HepG2 (cell line): ENCODE data around the gene LPO. TPM values are rescaled to one million over a fixed set of nuclear protein-coding genes. Genes with fewer than 3 reads are reported as not detected.

ENCODE experiments used
- ATAC-seq: fragments of 200-7000 bp; cut with Tn5 transposase; 3 replicates; pipeline ENCODE4 v1.9.1; 2020; ENCODE audit warnings: mild to moderate bottlenecking, moderate library complexity
- BruUV-seq: library from RNA; stranded (reverse); fragments of 400-500 nt; replicated peaks from 2 replicates; lab custom pipeline; 2021; lab: Mats Ljungman, UMichigan
- CTCF ChIA-PET: fragments of 300-600 bp; formaldehyde crosslinking; extraction: SDS; loops from one replicate; lab custom pipeline; 2021; ENCODE audit warnings: low total read pairs, inconsistent platforms, low intra/inter-chr PET ratio; lab: Yijun Ruan, JAX
- POLR2A ChIA-PET: fragments of 350-600 bp; sonication (Branson Sonifier 250); formaldehyde crosslinking; loops from one replicate; lab custom pipeline; 2020; ENCODE audit warnings: antibody characterized with exemption, inconsistent platforms; lab: Yijun Ruan, JAX
- DNase-seq: peaks from one replicate; pipeline ENCODE4 v3.0.0-alpha.2; 2015; ENCODE audit warnings: low spot score
- FAIRE-seq: peaks from 3 replicates; lab custom pipeline; 2011; peaks lifted over from hg19 to GRCh38; lab: Jason Lieb, UNC
- H2AFZ ChIP-seq: one replicate; pipeline ENCODE4 v1.6.1; 2011; ENCODE audit warnings: low read length, inconsistent platforms
- H3K27ac ChIP-seq: fragments of 300-600 bp; 3 replicates; pipeline ENCODE4 v1.8.0; 2011; ENCODE audit warnings: mixed run types, mild to moderate bottlenecking, mixed read lengths, low read length, inconsistent platforms; ENCODE audit not compliant: insufficient read depth; ENCODE audit errors: extremely low read length
- H3K27me3 ChIP-seq, 2 experiments: fragments of 200-600 bp in 1 of 2; 2 replicates in 1 of 2; 3 replicates in 1 of 2; pipeline versions ENCODE4 v1.6.0 to v1.8.0; 2011; ENCODE audit warnings: low read length in 2 of 2, mild to moderate bottlenecking in 2 of 2, moderate library complexity in 2 of 2, inconsistent platforms in 1 of 2; ENCODE audit not compliant: insufficient read depth in 2 of 2, control insufficient read depth in 1 of 2
- H3K36me3 ChIP-seq, 2 experiments: fragments of 200-600 bp in 1 of 2; replicated peaks in 1 of 2; 2 replicates in 1 of 2; 3 replicates in 1 of 2; pipeline versions ENCODE4 v1.5.1 to v1.8.0; 2011; ENCODE audit warnings: low read length in 2 of 2, inconsistent platforms in 1 of 2; ENCODE audit not compliant: insufficient read depth in 2 of 2, control insufficient read depth in 1 of 2
- H3K4me1 ChIP-seq: 2 replicates; pipeline ENCODE4 v1.5.1; 2012; ENCODE audit warnings: low read length, inconsistent platforms; ENCODE audit not compliant: insufficient read depth
- H3K4me2 ChIP-seq: 2 replicates; pipeline ENCODE4 v1.6.0; 2011; ENCODE audit warnings: low read depth, low read length, inconsistent platforms
- H3K4me3 ChIP-seq, 3 experiments: fragments of 200-600 bp in 1 of 3; sonication (generic), shearing (Covaris generic) in 1 of 3; replicated peaks in 1 of 3; 2 replicates each; pipeline ENCODE4 v1.5.1; 2011 to 2016; ENCODE audit warnings: low read length in 3 of 3, inconsistent platforms in 2 of 3, low read depth in 2 of 3, mild to moderate bottlenecking in 2 of 3, control low read depth in 1 of 3, mixed read lengths in 1 of 3; ENCODE audit not compliant: insufficient read depth in 1 of 3
- H3K79me2 ChIP-seq: one replicate; pipeline ENCODE4 v1.6.1; 2011; ENCODE audit warnings: low read length, inconsistent platforms; ENCODE audit not compliant: insufficient read depth
- H3K9ac ChIP-seq: 2 replicates; pipeline ENCODE4 v1.6.0; 2011; ENCODE audit warnings: mild to moderate bottlenecking, low read depth, low read length, inconsistent platforms; ENCODE audit not compliant: insufficient read depth
- H3K9me3 ChIP-seq: 2 replicates; pipeline ENCODE4 v1.5.1; 2012; ENCODE audit warnings: mild to moderate bottlenecking, low read length
- H4K20me1 ChIP-seq: 2 replicates; pipeline ENCODE4 v1.6.0; 2011; ENCODE audit warnings: inconsistent platforms, mild to moderate bottlenecking, low read length, moderate library complexity; ENCODE audit not compliant: insufficient read depth
- CTCF ChIP-seq: sonication (generic); formaldehyde crosslinking; IDR thresholded peaks from 2 replicates; pipeline ENCODE4 v1.5.0; 2020; ENCODE audit warnings: mild to moderate bottlenecking, missing genetic modification reagents, moderate library complexity
- MIER2 ChIP-seq: IDR thresholded peaks from 2 replicates; pipeline ENCODE4 v1.6.1; 2016; ENCODE audit warnings: missing biosample characterization, missing genetic modification reagents
- MYC ChIP-seq: sonication (generic); formaldehyde crosslinking; IDR thresholded peaks from 2 replicates; pipeline ENCODE4 v1.9.0; 2021; ENCODE audit warnings: missing genetic modification reagents, borderline replicate concordance
- PHB2 ChIP-seq: fragments of 450-650 bp; IDR thresholded peaks from 2 replicates; pipeline ENCODE4 v1.6.1; 2018; ENCODE audit not compliant: partially characterized antibody
- RAD21 ChIP-seq: fragments of 450-650 bp; formaldehyde crosslinking; IDR thresholded peaks from 2 replicates; pipeline ENCODE4 v1.5.0; 2020; ENCODE audit warnings: mild to moderate bottlenecking
- SP1 ChIP-seq, 2 experiments: fragments of 450-650 bp in 1 of 2; sonication (generic) in 1 of 2; formaldehyde crosslinking in 1 of 2; IDR thresholded peaks; 2 replicates each; pipeline versions ENCODE4 v1.4.0 to v1.6.1; 2016 to 2020; ENCODE audit warnings: missing genetic modification reagents in 1 of 2
- TARDBP ChIP-seq: sonication (generic); formaldehyde crosslinking; IDR thresholded peaks from 2 replicates; pipeline ENCODE4 v1.8.0; 2022; ENCODE audit warnings: mild to moderate bottlenecking, missing genetic modification reagents
- YY1 ChIP-seq: IDR thresholded peaks from 2 replicates; pipeline ENCODE4 v1.6.1; 2011; ENCODE audit warnings: low read length, low read depth, moderate library complexity, mild to moderate bottlenecking; ENCODE audit not compliant: insufficient read depth, insufficient replicate concordance
- ZNF589 ChIP-seq: sonication (generic); formaldehyde crosslinking; conservative IDR thresholded peaks from 2 replicates; pipeline ENCODE4 v1.8.0; 2022; ENCODE audit warnings: mild to moderate bottlenecking, moderate library complexity, missing genetic modification reagents
- ZNF687 ChIP-seq: sonication (generic); formaldehyde crosslinking; IDR thresholded peaks from 2 replicates; pipeline ENCODE4 v1.5.1; 2020; ENCODE audit warnings: mild to moderate bottlenecking, missing genetic modification reagents, moderate library complexity
- WGBS: methylation state at CpG from one replicate; pipeline ENCODE4 v1.1.6; 2017; ENCODE audit warnings: low lambda C conversion rate; 5-methylcytosine and 5-hydroxymethylcytosine counted together
- in situ Hi-C: cut with HindIII; loops from 2 replicates; pipeline ENCODE4 v1.10.0; 2017; ENCODE audit warnings: low pct_unique_long_range_greater_than_20kb; ENCODE audit not compliant: extremely low pct_ligation_motif_present
- intact Hi-C: fragments of 100-400 bp; cut with micrococcal nuclease; formaldehyde crosslinking; loops from one replicate; pipeline ENCODE4 v1.10.0; 2022; ENCODE audit not compliant: unreplicated experiment
- polyA plus RNA-seq, 8 experiments: library from polyadenylated mRNA; depleted of rRNA in 3 of 8; stranded (reverse) in 7 of 8; unstranded in 1 of 8; fragments of >200 nt; fragmentation: Illumina TruSeq in 4 of 8; extraction: Trizol in 4 of 8; gene quantifications; 2 replicates each; pipeline versions ENCODE4 v1.2.1 to v1.2.3, GENCODE V29; 2011 to 2016; ENCODE audit warnings: low read depth in 4 of 8, missing spikeins in 1 of 8, mixed read lengths in 1 of 8; ENCODE audit not compliant: insufficient read depth in 1 of 8
- total RNA-seq, 5 experiments: library from RNA; depleted of rRNA; stranded (reverse); fragments of >200 nt; fragmentation: Illumina TruSeq; extraction: Trizol; gene quantifications; 2 replicates each; pipeline ENCODE4 v1.2.3, GENCODE V29; 2016; ENCODE audit warnings: low read depth in 1 of 5
- TF ChIP-seq, protein P1 (sequence below): sonication (generic); formaldehyde crosslinking; IDR thresholded peaks from 2 replicates; pipeline ENCODE4 v1.8.0; 2022; ENCODE audit warnings: missing genetic modification reagents, mild to moderate bottlenecking, borderline replicate concordance
- TF ChIP-seq, protein P2 (sequence below): sonication (generic); formaldehyde crosslinking; IDR thresholded peaks from 2 replicates; pipeline ENCODE4 v1.9.0; 2022; ENCODE audit warnings: missing genetic modification reagents, mild to moderate bottlenecking, borderline replicate concordance

The LPO gene
- total and polyA plus RNA-seq, 2 of the 13 experiments (the other 11 are each of a cell fraction or from before 2014, with no cell fraction given) = not detected

- TF ChIP-seq, protein P1, sequence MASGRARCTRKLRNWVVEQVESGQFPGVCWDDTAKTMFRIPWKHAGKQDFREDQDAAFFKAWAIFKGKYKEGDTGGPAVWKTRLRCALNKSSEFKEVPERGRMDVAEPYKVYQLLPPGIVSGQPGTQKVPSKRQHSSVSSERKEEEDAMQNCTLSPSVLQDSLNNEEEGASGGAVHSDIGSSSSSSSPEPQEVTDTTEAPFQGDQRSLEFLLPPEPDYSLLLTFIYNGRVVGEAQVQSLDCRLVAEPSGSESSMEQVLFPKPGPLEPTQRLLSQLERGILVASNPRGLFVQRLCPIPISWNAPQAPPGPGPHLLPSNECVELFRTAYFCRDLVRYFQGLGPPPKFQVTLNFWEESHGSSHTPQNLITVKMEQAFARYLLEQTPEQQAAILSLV (CRISPR knock-in tag) = no peak
- no peak for TF ChIP-seq PHB2
- TF ChIP-seq ZNF589 = no peak
Measured at GRCh38 chr17:58196610-58197009, 41.8 kb upstream of the LPO start (continued).

DNA sequence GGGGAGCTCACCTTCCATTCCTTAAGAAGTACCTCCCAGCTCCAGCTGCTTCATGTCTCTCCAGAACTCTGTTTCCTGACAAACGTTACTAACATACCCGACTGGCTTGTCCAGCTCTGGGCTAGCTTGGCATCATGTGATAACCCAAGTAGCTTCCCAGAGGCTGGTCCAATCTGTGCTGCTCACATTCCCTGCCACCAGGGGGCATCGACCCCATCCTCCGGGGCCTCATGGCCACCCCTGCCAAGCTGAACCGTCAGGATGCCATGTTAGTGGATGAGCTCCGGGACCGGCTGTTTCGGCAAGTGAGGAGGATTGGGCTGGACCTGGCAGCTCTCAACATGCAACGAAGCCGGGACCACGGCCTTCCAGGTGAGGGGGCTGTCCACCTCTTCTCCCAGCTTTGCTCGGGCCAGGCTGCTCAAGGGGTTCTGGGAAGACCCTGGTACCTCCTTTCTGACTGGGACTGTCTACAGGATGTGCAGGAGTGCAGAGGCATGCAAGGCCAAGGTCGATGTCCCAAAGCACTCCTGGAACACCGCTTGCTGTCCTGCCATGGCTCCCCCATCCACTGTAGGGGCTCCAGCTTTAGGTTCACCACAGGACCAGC lies 38.3 kb upstream of the LPO start:
- Histone ChIP-seq H3K27ac (no peak overlapping the region), H3K4me3 (no peak overlapping the region), H3K4me2 (no peak overlapping the region), H3K36me3 (no peaks in the 10 kb centered on the region), H3K9me3 (no peaks in the 10 kb centered on the region), H3K9ac (no peak overlapping the region), H4K20me1 (no peaks in the 10 kb centered on the region), H3K27me3 (peaks cover 4 to 34% of the 10 kb centered on the region in 2 experiments; a peak in 4 of 5 replicates), H3K4me1 (peaks cover 10% of the 10 kb centered on the region; the same call in 1 of the 2 replicates), H3K79me2 (no peaks in the 10 kb centered on the region), H2AFZ (no peak overlapping the region)
- ATAC-seq (peak; percentile 89), FAIRE-seq (no peak), DNase-seq (peak; percentile 52)
- intact Hi-C loops (no loop called here), in situ Hi-C loops (no loop called here)
- BruUV-seq = no TSS peak
- 34% methylated on average over 12 of the region's 14 CpGs for WGBS
- ChIA-PET POLR2A (interaction anchor here (1.0 kb wide), 1 partner anchor 19 kb away, joined by 3 read pairs; the partner anchor contains the start of gene MKS1), CTCF (interaction anchor here (0.7 to 1.1 kb wide), 2 partner anchors 19 to 248 kb away, joined by 3 to 4 read pairs; partner anchors contain the start of gene MKS1)
- TF ChIP-seq TARDBP (CRISPR knock-in tag) (0 out of 2 replicates have a peak, but pooled peaks have one; percentile 34), YY1 (peak; percentile 58), ZNF687 (peak; percentile 58), RAD21 (CRISPR knock-in tag) (peak; percentile 45; the same call in 1 of the 2 replicates), SP1 (IDR thresholded peaks at IDR 0.05) (no peak), SP1 (CRISPR knock-in tag; IDR thresholded peaks at IDR 0.05) (no peak), MIER2 (0 out of 2 replicates have a peak, but pooled peaks have one; percentile 31), MYC (peak; percentile 40; the same call in 1 of the 2 replicates), CTCF (CRISPR knock-in tag) (peak; percentile 83)
- TF ChIP-seq, protein P2, sequence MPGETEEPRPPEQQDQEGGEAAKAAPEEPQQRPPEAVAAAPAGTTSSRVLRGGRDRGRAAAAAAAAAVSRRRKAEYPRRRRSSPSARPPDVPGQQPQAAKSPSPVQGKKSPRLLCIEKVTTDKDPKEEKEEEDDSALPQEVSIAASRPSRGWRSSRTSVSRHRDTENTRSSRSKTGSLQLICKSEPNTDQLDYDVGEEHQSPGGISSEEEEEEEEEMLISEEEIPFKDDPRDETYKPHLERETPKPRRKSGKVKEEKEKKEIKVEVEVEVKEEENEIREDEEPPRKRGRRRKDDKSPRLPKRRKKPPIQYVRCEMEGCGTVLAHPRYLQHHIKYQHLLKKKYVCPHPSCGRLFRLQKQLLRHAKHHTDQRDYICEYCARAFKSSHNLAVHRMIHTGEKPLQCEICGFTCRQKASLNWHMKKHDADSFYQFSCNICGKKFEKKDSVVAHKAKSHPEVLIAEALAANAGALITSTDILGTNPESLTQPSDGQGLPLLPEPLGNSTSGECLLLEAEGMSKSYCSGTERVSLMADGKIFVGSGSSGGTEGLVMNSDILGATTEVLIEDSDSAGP (CRISPR knock-in tag) = peak; percentile 19; the same call in 1 of the 2 replicates
